Measurements from ENCODE around the gene TLR10.
"Not testable (repeated sequence)": the region's sequence is repeated elsewhere in the genome, so short reads cannot be mapped to it uniquely, and the experiment has no call there.

Gene TLR10

DNA sequence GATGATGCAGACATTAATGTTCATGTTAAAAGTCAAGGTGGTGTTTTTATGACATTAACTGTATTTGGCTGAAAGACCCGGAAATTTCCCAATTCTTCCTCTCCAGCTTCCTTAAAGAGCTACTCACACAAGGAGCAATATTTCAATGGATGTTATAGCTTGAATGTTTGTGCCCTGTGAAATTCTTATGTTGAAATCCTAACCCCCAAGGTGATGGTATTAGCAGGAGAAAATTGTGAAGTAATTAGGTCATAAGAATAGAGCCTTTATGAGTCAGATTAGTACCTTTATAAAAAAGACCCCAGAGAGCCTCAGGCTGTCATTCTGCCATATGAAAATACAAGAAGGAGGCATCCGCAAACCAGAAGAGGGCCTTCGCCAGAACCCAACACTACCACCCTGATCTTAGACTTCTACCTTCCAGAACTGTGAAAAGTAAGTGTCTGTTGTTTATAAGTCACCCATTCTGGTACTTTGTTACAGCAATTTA, 18.2 kb upstream of the TLR10 start:
- no peak for DNase-seq (ENCODE audit: low spot score)

DNA sequence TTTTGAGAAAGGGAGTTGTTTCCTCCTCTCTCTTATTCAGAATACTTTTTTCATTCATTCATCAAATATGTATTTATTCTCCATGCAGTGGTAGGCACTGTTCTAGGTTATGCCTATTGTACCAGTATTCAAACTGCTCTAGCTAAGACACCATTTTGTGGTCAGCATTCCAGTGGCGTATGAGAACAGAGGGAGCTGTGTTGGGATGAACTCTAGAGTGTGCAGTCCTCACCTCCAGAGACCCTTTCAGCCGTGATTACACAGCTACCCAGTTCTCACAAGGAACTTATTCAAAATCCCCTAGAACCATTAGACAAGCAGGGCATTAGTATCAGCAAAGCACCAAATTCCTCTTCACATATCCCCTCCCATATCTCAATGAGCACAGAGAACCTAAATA, 17.6 kb upstream of the TLR10 start:
- DNase-seq (ENCODE audit: low spot score) = no peak

DNA sequence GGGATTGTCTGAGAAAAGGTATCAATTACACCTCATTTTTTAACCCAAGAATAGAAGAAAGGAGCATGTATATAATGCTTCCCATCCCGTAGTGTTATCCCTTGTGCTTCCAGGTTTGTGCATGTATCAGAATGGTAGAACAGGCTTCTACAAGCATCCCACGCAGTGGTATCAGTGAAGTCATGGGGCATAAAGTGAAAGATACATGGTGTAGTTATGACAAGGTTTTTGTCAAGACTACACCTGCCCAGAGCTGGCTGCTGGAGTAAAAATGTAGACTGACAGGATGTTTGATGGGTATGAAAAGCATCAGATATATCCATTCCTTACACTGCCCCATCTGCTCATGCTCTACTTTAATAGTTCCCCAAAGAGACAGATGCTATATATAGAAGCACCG, 12.3 kb upstream of the TLR10 start:
- DNase-seq (ENCODE audit: low spot score) = no peak

DNA sequence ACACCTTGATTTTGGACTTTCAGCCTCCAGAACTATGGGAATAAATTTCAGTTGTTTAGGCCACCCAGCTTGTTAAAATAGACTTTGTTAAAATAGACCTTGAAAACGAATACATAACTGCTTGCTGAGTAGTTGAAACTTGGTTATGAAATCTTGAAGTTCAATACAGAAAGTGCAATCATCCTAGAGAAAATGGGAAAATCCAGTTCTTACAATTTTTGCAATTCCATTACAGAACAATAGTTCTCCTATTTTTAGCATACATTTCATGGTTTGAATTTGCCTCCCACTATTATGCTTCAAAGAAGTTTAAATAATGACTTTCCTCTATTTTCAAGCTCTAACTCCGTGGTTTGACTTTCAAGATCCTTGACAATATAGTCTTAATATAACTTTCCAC, 11.3 kb upstream of the TLR10 start:
- no peak for DNase-seq (ENCODE audit: low spot score)

DNA sequence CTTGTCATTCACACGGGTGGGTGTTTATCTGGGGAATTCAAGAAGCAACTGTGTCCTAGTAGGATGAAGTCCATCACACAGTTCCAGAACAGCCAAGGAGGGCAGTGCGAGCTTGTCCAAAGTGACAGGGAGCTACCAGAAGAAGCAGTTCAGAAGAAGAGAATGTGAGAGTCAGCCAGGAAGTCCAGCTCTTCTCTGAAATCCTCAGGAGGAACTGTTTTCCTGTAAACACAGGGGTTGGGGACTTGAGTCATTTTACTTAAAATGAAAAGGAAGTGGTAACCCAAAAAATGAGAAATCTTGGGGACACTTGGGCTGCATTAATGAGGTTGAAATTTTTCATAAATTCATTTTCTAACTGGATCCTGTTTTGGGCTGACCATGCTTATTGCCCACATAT, 8.2 kb upstream of the TLR10 start:
- no peak for DNase-seq (ENCODE audit: low spot score)

DNA sequence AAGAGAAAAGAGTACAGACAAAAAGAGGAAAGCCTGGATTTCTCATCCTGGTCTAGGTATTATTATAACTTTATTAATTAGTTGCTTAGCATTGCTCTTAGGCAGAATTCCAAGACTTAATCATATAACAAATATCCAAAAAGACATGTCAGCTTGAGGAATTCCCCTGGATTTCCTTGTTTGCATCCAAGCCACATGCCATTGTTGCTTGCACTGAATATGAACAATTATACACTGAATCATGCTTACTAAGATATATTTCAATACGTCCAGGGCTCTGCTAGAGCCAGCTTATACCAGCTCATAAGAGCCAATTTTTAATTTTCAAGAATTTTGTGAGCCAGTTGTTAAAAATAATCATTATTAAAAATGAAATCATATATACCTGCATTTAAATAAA, 5.5 kb upstream of the TLR10 start:
- no peak for DNase-seq (ENCODE audit: low spot score)

DNA sequence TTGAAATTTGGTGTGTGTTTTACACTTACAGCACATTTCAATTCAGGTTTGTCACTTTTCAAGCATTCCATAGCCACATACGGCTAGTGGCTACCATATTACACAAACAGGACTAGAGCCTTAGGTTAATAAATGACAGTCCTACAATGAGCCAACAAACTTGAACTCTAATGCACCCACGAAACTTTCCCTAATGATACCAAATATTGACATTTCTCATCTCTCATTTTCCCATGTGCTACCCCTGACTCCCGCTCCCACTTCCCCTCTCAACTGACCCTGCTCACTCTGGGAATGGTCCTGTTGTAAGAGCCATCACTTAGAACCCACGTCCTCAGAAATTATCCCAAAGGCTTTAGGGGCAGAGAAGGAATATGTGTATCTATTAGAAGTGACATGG, 4.9 kb upstream of the TLR10 start:
- DNase-seq (ENCODE audit: low spot score) = no peak

DNA sequence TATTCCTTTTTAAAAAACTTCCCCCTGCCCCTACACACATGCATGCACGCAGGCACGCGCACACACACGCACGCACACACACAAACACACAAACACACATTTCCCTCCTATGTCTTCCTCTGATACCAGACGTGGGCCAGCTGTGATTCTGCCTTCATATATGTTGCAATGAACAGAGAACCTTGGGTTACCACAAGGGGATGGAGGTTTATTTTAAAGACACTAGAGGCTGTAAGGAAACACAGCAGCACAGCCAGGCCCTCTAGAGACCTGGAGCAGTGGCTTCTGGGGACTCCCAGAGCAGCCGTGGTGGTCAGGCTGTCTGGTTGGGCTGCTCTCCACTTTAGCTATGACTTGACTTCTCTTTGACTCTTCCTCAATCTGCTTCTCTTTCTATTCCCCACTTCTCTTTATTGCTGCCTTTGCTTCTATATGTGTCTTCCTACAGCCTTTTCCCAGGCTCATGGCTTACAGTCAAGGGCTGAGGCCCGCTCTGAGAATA, 3.2 kb upstream of the TLR10 start:
- no peak for DNase-seq (ENCODE audit: low spot score)

DNA sequence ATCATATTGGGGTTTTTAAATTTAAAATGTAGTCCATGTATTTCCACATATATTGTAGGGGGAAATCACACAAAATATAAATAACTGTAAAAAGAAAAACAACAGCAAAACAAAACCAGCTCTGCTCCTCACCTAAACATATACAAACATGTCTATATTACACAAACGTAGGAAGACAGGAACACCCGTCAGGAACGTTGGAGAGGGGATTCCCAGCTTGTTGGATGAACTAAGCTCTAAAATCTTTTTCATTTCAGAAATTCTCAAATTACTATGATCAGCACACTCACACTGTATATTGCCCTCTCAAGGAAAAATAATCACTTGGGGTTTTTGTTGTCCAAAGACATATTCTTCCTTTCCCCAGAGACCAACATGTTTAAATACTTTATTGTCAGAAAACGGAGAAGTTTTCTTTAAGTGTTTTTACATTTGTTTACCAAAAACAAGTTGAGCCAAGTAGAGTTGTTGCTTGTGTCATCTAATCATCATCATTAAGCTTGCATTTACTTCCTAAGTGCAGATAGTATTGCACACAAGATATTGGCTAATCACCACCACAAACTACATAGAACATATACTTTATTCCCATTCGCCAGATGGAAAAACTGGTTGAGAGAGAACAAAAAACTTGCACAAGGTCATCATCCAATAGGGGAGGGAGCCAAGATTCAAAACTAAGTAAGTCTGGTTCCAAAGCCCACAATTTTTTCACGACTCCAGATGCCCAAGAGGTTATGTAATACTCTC, 2.4 kb upstream of the TLR10 start:
- no peak for DNase-seq (ENCODE audit: low spot score)

DNA sequence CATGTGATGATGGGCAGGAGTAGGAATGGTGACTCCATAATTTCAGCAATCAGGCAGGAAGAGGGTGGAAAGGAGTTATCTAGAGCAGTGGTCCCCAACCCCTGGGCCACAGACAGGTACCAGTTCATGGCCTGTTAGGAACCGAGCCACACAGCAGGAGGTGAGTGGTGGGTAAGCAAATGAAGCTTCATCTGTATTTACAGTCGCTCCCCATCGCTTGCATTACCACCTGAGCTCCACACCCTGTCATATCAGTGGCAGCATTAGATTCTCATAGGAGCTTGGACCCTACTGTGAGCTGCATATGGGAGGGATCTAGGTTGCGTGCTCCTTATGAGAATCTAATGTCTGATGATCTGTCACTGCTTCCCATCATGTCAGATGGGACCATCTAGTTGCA, 1.4 kb upstream of the TLR10 start:
- no peak for DNase-seq (ENCODE audit: low spot score)

DNA sequence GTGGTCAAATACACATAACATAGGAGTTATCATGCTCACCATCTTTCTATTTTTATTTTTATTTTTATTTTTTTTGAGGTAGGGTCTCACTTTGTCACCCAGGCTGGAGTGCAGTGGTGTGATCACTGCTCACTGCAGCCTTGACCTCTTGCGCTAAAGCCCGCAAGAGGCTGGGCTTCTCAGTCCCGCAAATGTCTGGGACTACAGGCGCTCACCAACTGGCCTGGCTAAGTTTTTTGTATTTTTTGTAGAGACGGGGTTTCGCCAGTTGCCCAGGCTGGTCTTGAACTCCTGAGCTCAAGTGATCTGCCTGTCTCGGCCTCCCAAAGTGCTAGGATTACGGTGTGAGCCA, 295 bp upstream of the TLR10 start:
- DNase-seq (ENCODE audit: low spot score) = no peak

DNA sequence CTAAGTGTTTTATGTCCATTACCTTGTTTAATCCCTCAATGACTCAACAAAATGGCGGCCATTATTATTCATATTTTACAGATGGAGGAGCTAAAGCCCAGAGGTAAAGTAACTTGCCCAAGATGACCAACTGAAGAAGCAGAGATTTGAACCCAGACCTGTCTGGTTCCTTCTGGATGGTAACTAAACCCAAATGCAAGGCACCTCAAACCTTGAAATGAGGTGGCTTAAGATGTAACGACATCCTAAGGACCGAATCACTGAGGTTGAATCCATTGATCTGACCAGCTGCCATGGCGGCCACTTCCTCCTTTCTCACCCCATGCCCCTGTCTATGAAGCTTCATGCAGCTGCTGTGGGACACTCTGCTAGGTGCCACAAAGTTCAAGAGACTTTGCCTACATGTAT, 932 bp downstream of the TLR10 start:
- no peak for DNase-seq (ENCODE audit: low spot score)

DNA sequence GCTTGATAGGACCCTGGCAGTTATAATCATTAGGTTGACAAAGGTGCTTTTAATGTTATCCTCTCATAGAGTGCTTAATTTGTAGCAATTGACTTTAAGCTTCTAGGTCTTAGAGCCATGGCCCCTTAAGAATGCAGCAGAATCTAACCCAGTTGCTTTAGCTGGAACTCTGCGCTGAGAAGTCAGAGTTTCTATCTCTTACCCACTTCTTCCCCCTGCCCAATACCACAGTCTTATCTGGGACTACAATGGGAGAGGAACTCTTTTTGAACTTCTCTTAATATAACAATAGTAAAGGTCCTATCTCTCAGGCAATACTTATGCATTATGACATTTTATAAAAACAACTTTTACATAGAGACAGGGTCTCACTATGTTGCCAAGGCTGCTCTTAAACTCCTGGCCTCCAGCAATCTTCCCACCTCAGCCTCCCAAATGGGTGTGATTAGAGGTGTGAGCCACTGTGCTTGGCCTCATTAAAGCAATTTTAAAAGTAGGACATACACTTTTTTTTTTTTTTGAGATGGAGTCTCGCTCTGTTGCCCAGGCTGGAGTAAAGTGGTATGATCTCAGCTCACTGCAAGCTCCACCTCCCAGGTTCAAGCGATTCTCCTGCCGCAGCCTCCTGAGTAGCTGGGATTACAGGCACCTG, 1.8 kb downstream of the TLR10 start:
- no peak for DNase-seq (ENCODE audit: low spot score)

DNA sequence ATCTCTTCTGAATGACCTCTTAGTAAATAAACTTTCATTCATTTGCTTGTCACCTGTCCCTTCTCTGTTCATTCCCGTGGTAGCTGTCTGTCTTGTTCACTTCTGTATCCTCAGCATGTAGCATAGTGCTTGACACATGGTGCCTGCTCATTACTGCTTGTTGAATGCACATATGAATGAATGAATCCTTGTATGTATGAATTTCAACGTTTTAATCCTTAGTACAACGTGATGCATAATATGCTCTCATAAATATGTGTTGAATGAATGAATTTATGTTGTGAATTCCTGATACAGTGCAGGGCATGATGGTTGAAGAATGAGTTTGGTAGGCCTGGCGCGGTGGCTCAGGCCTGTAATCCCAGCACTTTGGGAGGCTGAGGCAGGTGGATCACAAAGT, 3.0 kb downstream of the TLR10 start:
- DNase-seq (ENCODE audit: low spot score) = no peak

DNA sequence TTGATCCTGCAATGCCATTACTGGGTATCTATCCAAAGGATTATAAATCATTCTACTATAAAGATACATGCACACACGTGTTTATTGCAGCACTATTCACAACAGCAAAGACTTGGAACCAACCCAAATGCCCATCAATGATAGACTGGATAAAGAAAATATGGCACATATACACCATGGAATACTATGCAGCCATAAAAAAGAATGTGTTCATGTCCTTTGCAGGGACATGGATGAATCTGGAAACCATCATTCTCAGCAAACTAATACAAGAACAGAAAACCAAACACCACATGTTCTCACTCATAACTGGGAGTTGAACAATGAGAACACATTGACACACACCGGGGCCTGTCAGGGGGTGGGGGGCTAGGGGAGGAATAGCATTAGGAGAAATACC, 4.9 kb downstream of the TLR10 start:
- not testable (repeated sequence) for DNase-seq (ENCODE audit: low spot score)

DNA sequence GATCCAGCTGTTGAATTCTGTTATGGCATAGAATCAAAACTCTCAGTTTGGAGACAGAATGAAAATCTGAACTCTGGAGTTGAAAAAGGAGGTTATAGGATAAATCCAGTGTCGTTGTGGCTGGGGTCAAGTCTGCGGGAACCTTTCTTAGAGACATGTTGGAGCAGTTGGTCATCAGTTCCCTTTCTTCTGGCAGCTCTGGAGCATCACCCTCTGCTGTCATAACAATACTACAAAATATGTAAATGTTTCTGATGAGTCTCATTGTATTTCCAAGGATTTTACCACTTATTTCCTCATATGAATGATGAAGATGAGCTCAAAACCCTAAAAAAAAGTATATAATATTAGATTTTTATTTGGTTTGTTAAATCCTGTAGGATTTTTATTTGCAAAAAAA, 7.5 kb downstream of the TLR10 start:
- DNase-seq (ENCODE audit: low spot score) = no peak

DNA sequence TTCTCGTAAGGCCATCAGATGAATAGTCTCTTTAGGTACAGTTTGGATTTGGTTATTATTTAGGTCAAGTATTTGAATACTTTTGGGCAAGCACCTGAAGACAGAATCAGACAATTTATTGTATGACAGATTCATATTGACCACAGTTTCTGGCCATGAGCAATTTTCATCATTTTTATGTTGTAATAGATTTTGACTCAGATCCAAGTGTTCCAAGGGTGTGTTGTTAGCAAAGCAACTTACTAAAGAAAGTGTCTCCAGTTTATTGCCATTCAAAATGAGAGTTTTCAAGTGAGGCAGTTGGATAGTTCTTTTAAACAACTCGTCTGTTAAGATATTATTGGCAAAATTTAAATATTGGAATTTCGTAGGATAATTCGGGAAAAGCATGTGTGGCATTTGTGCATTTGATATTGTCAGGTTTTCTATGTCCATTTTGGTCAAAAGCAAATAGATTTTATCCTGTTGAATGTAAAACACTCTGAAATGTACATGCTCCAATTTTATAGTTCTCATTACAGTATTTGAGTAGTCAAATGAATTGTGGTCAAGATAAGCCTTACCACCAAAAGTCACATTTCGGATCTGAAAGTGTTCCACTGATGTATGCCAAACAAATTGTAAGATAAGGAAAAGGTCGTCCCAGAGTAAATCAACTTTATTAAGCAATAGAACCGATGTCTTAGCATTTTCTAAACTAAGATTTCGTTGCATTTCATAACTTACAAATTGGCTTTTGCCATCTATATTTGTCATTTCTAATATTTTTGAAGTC, 8.4 kb downstream of the TLR10 start:
- DNase-seq (ENCODE audit: low spot score) = no peak

DNA sequence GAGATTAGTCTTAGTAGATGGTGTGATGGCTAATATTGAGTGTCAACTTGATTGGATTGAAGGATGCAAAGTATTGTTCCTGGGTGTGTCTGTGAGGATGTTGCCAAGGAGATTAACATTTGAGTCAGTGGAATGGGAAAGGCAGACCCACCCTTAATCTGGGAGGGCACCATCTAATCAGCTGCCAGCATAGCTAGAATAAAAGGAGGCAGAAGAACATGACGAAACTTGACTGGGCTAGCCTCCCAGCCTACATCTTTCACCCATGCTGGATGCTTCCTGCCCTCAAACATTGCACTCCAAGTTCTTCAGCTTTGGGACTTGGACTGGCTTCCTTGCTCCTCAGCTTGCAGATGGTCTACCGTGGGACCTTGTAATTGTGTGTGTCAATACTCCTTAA, 12.5 kb downstream of the TLR10 start:
- not testable (repeated sequence) for DNase-seq (ENCODE audit: low spot score)

DNA sequence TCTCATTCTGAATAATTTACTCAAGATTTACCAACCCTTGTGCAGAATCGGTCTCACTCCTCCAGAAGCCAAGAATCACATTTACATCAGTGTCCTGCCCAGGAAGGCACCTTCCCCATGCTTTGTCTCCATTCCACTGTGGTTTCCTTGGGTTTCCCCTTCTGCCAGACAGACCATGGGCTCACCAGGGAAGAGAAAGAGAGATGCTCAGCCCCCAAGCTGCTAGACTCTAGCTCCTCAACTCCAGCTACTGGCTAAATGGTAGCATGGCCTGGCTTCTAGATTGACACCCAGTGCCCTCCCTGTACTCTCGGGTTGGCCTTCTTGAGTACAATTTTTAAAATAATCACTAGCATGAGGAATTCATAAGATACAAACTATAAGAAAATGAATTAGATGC, 12.9 kb downstream of the TLR10 start:
- no peak for DNase-seq (ENCODE audit: low spot score)

DNA sequence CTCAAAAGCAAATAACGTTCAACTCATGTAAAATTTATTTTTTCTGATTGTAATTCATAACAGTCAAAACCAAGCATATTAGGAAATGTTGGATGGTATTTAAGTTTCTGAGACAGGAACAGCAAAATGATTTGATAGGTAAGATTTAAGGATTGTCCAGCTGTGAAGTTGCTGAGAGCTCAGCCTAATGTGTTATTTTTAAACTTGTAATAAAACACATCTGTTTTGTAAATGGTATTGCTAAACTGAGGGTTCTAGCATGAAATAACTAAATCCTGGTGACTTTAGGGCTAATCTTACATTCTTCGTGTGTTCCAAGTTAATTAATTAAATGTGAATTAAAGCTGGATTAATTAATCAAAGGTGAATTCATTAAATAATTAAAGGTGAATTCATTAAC, 13.3 kb downstream of the TLR10 start:
- no peak for DNase-seq (ENCODE audit: low spot score)

DNA sequence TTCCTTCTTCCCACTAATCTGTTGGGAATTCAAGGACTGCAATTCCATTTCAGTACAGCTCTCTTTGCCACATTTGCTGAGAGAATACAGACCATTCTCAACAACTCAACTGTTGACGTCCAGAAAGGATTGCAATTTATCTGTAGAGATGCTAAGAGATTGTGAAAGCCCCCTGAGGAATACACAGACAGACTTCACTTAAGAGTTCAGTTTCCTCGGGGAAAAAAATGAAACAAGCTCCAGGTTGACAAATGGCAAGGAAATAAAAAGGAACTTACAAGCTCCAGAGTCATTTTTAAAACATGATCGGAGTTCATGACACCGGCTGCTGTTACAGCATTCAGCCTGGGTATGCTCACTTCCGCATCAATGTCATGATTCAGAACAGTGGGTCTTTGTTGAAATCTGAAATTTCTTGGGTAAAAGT, 13.8 kb downstream of the TLR10 start:
- DNase-seq (ENCODE audit: low spot score) = no peak

DNA sequence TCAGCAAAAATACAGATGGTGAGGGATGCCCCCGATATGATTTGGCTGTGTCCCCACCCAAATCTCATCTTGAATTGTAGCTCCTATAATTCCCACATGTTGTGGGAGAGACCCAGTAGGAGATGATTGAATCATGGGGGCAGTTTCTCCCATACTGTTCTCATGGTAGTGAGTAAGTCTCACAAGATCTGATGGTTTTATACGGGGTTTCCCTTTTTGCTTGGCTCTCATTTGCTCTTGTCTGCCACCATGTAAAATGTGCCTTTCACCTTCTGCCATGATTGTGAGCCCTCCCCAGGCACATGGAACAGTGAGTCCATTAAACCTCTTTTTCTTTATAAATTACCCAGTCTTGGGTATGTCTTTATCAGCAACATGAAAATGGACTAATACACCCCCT, 15.8 kb downstream of the TLR10 start:
- DNase-seq (ENCODE audit: low spot score) = not testable (repeated sequence)

DNA sequence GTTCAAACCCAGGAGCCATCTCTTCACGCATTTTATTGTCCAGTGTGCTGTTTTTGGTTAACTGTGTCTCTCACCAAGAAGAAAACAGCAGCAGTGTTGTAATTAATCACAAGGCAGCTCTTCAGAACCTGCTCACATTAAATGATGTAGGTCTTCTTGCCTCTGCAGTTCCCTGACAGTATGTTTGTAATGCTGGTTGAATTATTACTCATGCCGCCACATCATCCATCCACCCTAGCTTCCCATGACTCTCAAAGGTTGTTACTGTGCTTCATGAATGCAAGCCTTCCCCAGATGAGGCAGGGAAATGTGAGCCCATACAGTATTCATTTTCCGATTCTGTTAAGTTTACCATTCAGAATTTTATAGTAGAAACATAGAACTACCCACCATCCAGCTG, 17.4 kb downstream of the TLR10 start:
- no peak for DNase-seq (ENCODE audit: low spot score)

Measured in D341Med (cell line).